GM19455 (cell line): ENCODE measurements around the gene XRCC6.
A peak's percentile ranks its signal among the peaks of the same experiment; 100 is the strongest.
"Not testable (repeated sequence)": the region's sequence is repeated elsewhere in the genome, so short reads cannot be mapped to it uniquely, and the experiment has no call there.

Experiments
- ATAC-seq: cut with Tn5 transposase; IDR thresholded peaks from one replicate; pipeline ENCODE4 v1.9.1; 2021; ENCODE audit not compliant: unreplicated experiment

XRCC6 gene

GRCh38 chr22:41598081-41598480, 23.0 kb upstream of the XRCC6 start:
- no peak for ATAC-seq

- ATAC-seq = no peak
These were observed 22.0 kb upstream of the XRCC6 start for GRCh38 chr22:41598891-41599635.

GRCh38 chr22:41600976-41601375, 20.1 kb upstream of the XRCC6 start:
- no peak for ATAC-seq

- no peak for ATAC-seq
These were observed 17.2 kb upstream of the XRCC6 start for GRCh38 chr22:41603873-41604332.

- ATAC-seq = no peak
These were observed 12.7 kb upstream of the XRCC6 start for GRCh38 chr22:41608386-41608785.

- ATAC-seq = no peak
These were observed 8.3 kb upstream of the XRCC6 start for GRCh38 chr22:41612603-41613306.

GRCh38 chr22:41613456-41613855, 7.6 kb upstream of the XRCC6 start:
- ATAC-seq = no peak

GRCh38 chr22:41619979-41620588, 1.0 kb upstream of the XRCC6 start:
- ATAC-seq = peak; percentile 12

- peak; percentile 59 for ATAC-seq
These were observed 451 bp upstream of the XRCC6 start, which contains the start of gene DESI1 for GRCh38 chr22:41620589-41621098. TSS of gene DESI1 (minus strand) at chr22:41621043. CDS start at chr22:41620839, 204 bp downstream.

- ATAC-seq = no peak
These were observed 750 bp downstream of the XRCC6 start for GRCh38 chr22:41621911-41622179.

GRCh38 chr22:41625577-41625976, 4.5 kb downstream of the XRCC6 start:
- no peak for ATAC-seq

- ATAC-seq = not testable (repeated sequence)
These were observed 10.0 kb downstream of the XRCC6 start for GRCh38 chr22:41631115-41631514.

GRCh38 chr22:41631615-41632014, 10.5 kb downstream of the XRCC6 start:
- not testable (repeated sequence) for ATAC-seq

GRCh38 chr22:41634610-41635009, 13.5 kb downstream of the XRCC6 start:
- not testable (repeated sequence) for ATAC-seq

GRCh38 chr22:41636467-41636866, 15.4 kb downstream of the XRCC6 start:
- ATAC-seq = no peak

- not testable (repeated sequence) for ATAC-seq
These were observed 16.5 kb downstream of the XRCC6 start for GRCh38 chr22:41637623-41638022.

- no peak for ATAC-seq
These were observed 17.0 kb downstream of the XRCC6 start for GRCh38 chr22:41638124-41638523.

- ATAC-seq = no peak
These were observed 17.7 kb downstream of the XRCC6 start for GRCh38 chr22:41638748-41639147.

- ATAC-seq = no peak
These were observed 20.8 kb downstream of the XRCC6 start for GRCh38 chr22:41641854-41642253.

GRCh38 chr22:41642331-41643110, 21.4 kb downstream of the XRCC6 start:
- ATAC-seq = no peak

GRCh38 chr22:41647771-41648170, 26.7 kb downstream of the XRCC6 start:
- no peak for ATAC-seq
